KOPT-K1 (cell line): ENCODE results near the gene MRPL22.
"Not testable (repeated sequence)": the region's sequence is repeated elsewhere in the genome, so short reads cannot be mapped to it uniquely, and the experiment has no call there.

Source experiments
- H3K27ac ChIP-seq: fragments of 200-600 bp; sonication (generic); 2 replicates; pipeline ENCODE4 v1.5.1; 2016; ENCODE audit warnings: antibody characterized with exemption, mild to moderate bottlenecking, low read depth, low read length; ENCODE audit not compliant: poor library complexity, severe bottlenecking
- H3K36me3 ChIP-seq: fragments of 200-600 bp; sonication (generic); 2 replicates; pipeline ENCODE4 v1.5.1; 2017; ENCODE audit warnings: antibody characterized with exemption, mild to moderate bottlenecking, low read length, moderate library complexity; ENCODE audit not compliant: insufficient read depth
- H3K9me3 ChIP-seq: fragments of 200-600 bp; sonication (generic); 2 replicates; pipeline ENCODE4 v1.5.1; 2017; ENCODE audit warnings: antibody characterized with exemption, low read length, mild to moderate bottlenecking; ENCODE audit not compliant: insufficient read depth, poor library complexity, severe bottlenecking

Gene MRPL22

DNA sequence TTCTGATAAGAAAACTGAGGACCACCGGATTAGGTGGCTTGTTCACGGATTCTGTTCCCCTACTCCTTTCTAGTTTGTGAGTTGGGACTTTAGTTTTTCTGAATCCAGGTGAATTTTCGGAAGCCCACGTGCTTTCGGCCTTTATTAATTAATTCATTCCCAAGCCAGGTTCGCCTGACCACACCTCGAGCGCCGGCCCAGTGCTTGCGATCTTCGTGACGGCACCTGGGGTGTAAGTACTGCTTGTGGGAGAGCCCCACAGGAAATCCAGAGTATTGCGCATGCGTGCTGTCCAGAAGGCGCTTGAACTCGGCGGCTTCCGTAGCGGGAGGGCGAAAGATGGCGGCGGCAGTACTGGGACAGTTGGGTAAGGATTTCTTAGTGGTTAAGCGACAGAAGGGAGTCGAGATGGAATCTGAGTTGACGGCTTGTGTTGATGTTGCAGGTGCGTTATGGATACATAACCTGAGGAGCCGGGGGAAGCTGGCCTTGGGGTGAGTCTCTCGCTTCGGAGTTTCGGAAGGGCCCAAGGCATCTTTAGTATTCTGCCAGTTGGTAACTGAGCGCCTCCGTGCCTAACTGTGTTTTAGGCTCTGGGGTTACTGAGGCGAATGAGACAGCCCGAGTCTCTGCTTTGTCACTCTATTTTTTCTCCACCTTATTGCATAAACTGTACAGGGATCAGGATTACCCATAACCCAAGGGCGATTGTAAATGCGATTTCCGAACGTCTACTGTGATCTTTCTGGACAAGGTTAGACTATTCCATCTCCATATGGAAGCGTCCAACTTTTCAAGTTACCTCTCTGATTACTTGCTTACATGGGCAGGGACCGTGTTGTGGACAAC lies at the start of gene MRPL22:
TSS of gene MRPL22 (plus strand) at position 302 of the 849 bp plus-strand sequence. CDS start at position 340, 38 bp downstream.
- peak within 1 kb of the TSS; percentile 73 for H3K27ac ChIP-seq
- H3K9me3 ChIP-seq: no peaks in the 10 kb centered on the region
- H3K36me3 ChIP-seq: peaks cover 10% of the 10 kb centered on the region; the same call in 1 of the 2 replicates

DNA sequence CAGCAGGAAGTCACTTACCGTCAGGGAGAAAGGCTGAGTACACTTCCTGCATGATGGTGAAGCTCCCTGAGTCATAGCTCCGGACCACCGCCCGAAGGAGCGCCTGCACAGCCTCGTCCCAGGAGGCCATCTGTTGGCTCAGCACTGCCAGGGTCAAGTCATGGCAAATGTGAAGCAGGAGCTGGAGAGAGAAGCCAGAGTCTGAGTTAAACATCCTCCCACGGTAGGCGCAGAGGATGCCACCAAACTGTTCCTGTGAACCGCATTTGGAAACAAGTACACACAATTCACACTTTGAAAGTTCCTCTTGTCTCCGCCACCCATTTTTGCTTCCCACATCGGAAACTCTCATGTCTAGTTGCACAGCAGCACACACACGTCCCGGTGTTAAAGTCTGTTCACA lies 48.5 kb upstream of the MRPL22 start:
- no peaks in the 10 kb centered on the region for H3K9me3 ChIP-seq
- H3K36me3 ChIP-seq: peaks cover 98% of the 10 kb centered on the region
- no peak overlapping the region for H3K27ac ChIP-seq

DNA sequence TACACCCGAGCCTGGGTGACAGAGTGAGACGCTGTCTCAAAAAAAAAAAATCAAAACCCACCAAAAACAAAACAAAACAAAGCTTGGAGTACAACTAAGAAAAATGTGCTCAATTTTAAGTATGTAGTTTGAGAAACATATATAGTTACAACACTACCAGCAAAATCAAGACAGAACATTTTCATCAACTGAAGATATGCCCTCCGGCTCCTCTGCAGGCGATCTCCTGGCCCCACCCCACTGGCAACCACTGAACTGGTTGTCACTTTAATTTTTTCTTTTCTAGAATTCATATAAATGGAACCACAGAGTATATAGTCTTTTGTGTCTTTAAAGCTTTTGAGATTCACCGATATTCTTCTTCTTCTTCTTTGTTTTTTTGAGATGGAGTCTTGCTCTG lies 47.5 kb upstream of the MRPL22 start:
- Histone ChIP-seq H3K27ac (no peak overlapping the region), H3K36me3 (peaks cover 98% of the 10 kb centered on the region), H3K9me3 (no peaks in the 10 kb centered on the region)

DNA sequence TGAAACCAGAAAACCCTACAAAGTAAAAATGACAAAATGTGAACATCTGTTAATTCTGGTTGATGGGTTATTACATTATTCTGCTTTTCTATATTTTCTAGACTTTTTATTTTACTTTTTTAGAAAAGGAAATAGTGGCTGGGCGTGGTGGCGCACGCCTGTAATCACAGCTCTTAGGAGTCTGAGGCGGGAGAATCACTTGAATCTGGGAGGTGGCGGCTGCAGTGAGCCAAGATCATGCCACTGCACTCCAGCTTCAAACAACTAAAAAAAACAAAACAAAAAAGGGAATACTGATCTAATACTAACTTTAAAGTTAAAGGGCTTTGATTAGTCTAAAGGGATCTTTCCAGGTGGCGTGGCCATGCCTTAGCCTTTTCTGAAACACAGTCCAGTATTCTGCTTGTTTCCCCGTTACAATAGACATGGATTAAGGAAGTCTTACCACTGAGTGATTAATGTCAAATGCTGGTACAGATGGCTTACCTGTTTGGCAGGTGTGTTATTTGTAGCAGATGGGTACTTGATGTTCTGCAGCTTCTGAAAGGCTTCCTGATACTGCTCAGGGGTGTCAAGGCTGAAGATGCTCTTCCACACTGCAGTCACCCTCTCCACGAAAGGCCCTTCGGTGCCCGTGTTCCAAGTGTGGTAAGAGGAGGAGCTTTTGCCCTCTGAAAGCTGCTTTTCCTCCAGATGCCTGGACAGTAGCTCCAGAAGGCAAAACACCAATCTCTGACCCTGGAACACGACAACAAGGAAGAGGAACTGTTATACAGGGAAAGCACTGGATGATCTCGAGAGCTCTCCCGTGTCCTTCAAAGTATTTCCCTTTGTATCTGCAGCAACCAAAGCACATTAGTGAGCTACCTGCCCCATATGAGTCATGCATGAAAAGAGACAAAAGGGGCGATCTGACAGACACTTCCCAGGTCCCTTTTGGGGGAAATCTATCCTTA lies 45.0 kb upstream of the MRPL22 start:
- peaks cover 98% of the 10 kb centered on the region for H3K36me3 ChIP-seq
- no peak overlapping the region for H3K27ac ChIP-seq
- H3K9me3 ChIP-seq: no peaks in the 10 kb centered on the region

- Histone ChIP-seq H3K36me3 (peaks cover 98% of the 10 kb centered on the region), H3K9me3 (no peaks in the 10 kb centered on the region), H3K27ac (no peak overlapping the region)
These were observed 44.2 kb upstream of the MRPL22 start for GRCh38 chr5:154896562-154897165.

DNA sequence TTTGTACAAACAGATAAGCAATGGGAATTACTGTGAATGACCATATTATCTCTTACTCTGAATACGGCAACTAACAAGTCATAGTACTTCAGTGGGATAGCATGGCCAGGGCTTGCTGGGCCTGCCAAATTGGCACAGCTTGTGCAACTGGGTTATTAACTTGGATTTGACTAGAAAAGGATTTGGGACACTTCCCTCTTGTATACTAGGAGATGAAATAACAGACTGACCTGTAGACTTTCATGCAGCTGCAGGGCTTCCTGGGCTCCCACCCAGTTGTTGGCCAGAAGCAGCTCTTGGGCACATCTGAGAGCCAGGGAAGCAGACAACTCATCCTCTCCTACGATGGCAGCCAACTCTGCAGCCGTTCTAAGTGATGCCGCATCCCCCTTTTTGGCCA lies 42.7 kb upstream of the MRPL22 start:
- Histone ChIP-seq H3K27ac (no peak overlapping the region), H3K9me3 (no peaks in the 10 kb centered on the region), H3K36me3 (peaks cover 98% of the 10 kb centered on the region)

GRCh38 chr5:154899151-154899816 lies 41.6 kb upstream of the MRPL22 start:
- Histone ChIP-seq H3K36me3 (peaks cover 97% of the 10 kb centered on the region), H3K27ac (no peak overlapping the region), H3K9me3 (no peaks in the 10 kb centered on the region)

- H3K9me3 ChIP-seq: no peaks in the 10 kb centered on the region
- no peak overlapping the region for H3K27ac ChIP-seq
- peaks cover 98% of the 10 kb centered on the region for H3K36me3 ChIP-seq
These were observed 40.8 kb upstream of the MRPL22 start for GRCh38 chr5:154900066-154900465.

DNA sequence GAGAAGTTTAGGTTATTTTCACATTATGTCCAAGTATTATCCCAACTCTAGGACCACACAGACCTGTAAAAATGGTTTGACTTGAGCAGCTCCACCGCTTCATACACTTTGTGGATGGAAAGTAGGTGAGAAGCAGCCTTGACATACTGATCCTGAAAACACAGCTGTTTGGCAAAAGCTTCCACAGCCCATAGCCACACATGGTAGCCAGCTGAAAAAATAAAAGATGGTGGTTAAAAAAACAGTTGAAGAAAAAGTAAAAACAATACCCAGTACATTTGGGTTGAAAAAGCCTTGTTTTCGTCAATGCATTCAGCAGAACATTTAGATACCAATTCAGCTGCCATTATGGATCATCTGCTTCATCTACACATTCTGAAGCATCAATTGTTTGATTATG lies 39.6 kb upstream of the MRPL22 start:
- Histone ChIP-seq H3K27ac (no peak overlapping the region), H3K9me3 (no peaks in the 10 kb centered on the region), H3K36me3 (peaks cover 98% of the 10 kb centered on the region)

DNA sequence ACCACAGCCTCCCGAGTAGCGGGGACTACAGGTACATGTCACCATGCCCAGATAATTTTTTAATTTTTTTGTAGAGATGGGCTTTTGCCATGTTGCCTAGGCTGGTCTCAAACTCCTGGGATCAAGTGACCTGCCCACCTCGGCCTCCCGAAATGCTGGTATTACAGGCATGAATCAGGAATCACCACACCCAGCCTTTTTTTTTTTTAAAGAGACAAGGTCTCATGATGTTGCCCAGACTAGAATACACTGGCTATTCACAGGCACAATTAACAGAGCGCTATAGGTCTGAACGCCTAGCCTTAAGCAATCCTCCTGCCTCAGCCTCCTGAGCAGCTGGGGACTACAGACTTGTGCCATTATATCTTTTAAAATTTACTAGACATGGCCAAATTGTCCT lies 39.0 kb upstream of the MRPL22 start:
- Histone ChIP-seq H3K36me3 (peaks cover 98% of the 10 kb centered on the region), H3K27ac (no peak overlapping the region), H3K9me3 (no peaks in the 10 kb centered on the region)

DNA sequence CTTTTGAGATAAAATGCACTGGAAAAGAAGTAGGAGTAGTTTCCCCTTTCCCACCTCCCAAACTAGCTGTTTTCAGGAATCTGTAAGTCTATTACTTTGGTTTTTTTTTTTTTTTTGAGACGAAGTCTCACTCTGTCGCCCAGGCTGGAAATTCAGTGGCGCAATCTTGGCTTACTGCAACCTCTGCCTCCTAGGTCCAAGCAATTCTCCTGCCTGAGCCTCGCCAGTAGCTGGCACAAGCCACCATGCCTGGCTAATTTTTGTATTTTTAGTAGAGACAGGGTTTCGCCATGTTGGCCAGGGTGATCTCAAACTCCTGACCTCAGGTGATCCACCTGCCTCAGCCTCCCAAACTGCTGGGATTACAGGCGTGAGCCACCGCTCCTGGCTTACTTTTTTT lies 35.3 kb upstream of the MRPL22 start:
- H3K27ac ChIP-seq, H3K9me3 ChIP-seq: not testable (repeated sequence)
- H3K36me3 ChIP-seq: peaks cover 98% of the 10 kb centered on the region

GRCh38 chr5:154916874-154917273 lies 24.0 kb upstream of the MRPL22 start:
- Histone ChIP-seq H3K27ac (no peak overlapping the region), H3K9me3 (no peaks in the 10 kb centered on the region), H3K36me3 (peaks cover 97% of the 10 kb centered on the region)

DNA sequence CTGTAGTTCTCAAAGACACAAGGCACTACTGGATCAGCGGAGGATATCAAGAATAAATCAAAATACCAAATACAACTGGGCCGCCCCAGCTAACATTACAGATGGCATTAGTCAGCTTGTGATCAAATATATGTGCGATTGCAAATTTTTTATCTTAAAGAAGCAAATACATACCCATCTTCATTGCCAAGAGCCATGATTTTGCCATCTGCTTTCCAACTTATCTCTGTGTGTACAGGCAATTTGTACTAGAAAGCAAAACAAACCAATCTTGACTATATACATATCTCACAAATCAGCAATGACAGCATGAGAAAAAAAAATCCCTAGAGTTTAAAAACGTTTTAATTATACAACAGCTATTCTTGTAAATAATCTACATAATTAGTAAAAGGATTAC lies 23.1 kb upstream of the MRPL22 start:
- no peak overlapping the region for H3K27ac ChIP-seq
- no peaks in the 10 kb centered on the region for H3K9me3 ChIP-seq
- peaks cover 94% of the 10 kb centered on the region for H3K36me3 ChIP-seq
